BJ (cell line): ENCODE measurements around the gene CRYBA1. TPM values are rescaled to one million over a fixed set of nuclear protein-coding genes. Genes with fewer than 3 reads are reported as not detected.
"Not testable (repeated sequence)": the region's sequence is repeated elsewhere in the genome, so short reads cannot be mapped to it uniquely, and the experiment has no call there.

Source experiments
- CTCF ChIA-PET: fragments of 350-600 bp; formaldehyde crosslinking; extraction: SDS; loops from one replicate; lab custom pipeline; 2021; ENCODE audit warnings: antibody characterized with exemption, inconsistent platforms; lab: Yijun Ruan, JAX
- POLR2A ChIA-PET: fragments of 300-600 bp; sonication (Branson Sonifier 250); formaldehyde crosslinking; extraction: SDS; loops from one replicate; lab custom pipeline; 2021; ENCODE audit warnings: antibody characterized with exemption; lab: Charles Lee
- DNase-seq: peaks from one replicate; pipeline ENCODE4 v3.0.0-alpha.2; 2011; ENCODE audit warnings: low read depth
- H3K27me3 ChIP-seq: 2 replicates; pipeline ENCODE4 v1.6.0; 2011; ENCODE audit warnings: low read length; ENCODE audit not compliant: control insufficient read depth, insufficient read depth
- H3K36me3 ChIP-seq: 2 replicates; pipeline ENCODE4 v1.5.1; 2011; ENCODE audit warnings: low read length; ENCODE audit not compliant: control insufficient read depth, insufficient read depth
- H3K4me3 ChIP-seq: 2 replicates; pipeline ENCODE4 v1.5.1; 2011; ENCODE audit warnings: low read depth, mild to moderate bottlenecking, control low read depth, low read length
- CTCF ChIP-seq: IDR thresholded peaks from 2 replicates; pipeline ENCODE4 v1.5.1; 2011; ENCODE audit warnings: low read depth, mild to moderate bottlenecking, control low read depth, inconsistent platforms, low read length, moderate library complexity; ENCODE audit not compliant: insufficient read depth
- polyA minus RNA-seq: library from RNA; depleted of rRNA, polyadenylated mRNA; stranded (reverse); fragments of >200 nt; gene quantifications from 2 replicates; pipeline ENCODE4 v1.2.3, GENCODE V29; 2011; rRNA and poly(A)+ RNA removed
- polyA plus RNA-seq: library from polyadenylated mRNA; depleted of rRNA; stranded (reverse); fragments of >200 nt; gene quantifications from 2 replicates; pipeline ENCODE4 v1.2.3, GENCODE V29; 2011; rRNA removed

CRYBA1 gene, protein sequence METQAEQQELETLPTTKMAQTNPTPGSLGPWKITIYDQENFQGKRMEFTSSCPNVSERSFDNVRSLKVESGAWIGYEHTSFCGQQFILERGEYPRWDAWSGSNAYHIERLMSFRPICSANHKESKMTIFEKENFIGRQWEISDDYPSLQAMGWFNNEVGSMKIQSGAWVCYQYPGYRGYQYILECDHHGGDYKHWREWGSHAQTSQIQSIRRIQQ
- polyA plus RNA-seq, result not detected in 2 replicates
- not detected in 2 replicates for polyA minus RNA-seq

DNA sequence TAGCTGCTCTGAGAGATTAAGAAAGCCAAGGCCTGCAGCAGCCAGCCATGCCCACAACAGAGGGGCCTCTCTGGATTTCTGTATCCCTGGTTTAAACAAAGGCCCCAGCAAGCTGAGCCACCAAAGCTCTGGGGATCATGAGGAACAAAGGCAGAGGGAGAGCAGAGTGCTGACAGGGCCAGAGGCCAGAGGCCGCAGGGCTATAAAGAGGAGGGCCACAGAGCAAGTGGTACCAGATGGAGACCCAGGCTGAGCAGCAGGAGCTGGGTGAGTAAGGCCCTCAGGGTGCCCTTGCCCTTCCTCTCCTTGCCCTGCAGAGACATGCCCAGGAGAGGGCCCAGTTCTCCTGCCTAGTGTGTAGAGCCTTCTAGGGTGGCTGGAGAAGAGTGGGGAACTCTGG is at the start of gene CRYBA1:
Gene CRYBA1, plus strand, starts transcription at position 232 of the 400 bp plus-strand sequence. Its CDS starts 5 bp downstream, at position 237.
- no peak for TF ChIP-seq CTCF
- POLR2A ChIA-PET, result no interaction called here
- H3K36me3 ChIP-seq, result no peaks in the 10 kb centered on the region
- H3K4me3 ChIP-seq, result no peak within 1 kb of the TSS
- no peaks in the 10 kb centered on the region for H3K27me3 ChIP-seq
- CTCF ChIA-PET, result interaction anchor here (0.9 to 1.4 kb wide), 3 partner anchors 9 to 98 kb away, joined by 3 to 5 read pairs (median 3); no protein-coding TSS in a partner anchor
- no peak for DNase-seq

- DNase-seq, result no peak
- Histone ChIP-seq H3K36me3 (no peaks in the 10 kb centered on the region), H3K27me3 (no peaks in the 10 kb centered on the region), H3K4me3 (no peak overlapping the region)
- no peak for TF ChIP-seq CTCF
- CTCF ChIA-PET, result interaction anchor here (1.1 to 1.7 kb wide), 4 partner anchors 10 to 74 kb away, joined by 3 to 5 read pairs (median 4); partner anchors contain the start of gene MYO18A
- POLR2A ChIA-PET, result no interaction called here
Observed at GRCh38 chr17:29197516-29198272, 49.0 kb upstream of the CRYBA1 start.

- H3K27me3 ChIP-seq, H3K4me3 ChIP-seq, H3K36me3 ChIP-seq, DNase-seq, POLR2A ChIA-PET: not testable (repeated sequence)
- CTCF ChIA-PET, result interaction anchor here (1.1 to 1.8 kb wide), 4 partner anchors 9 to 80 kb away, joined by 3 to 6 read pairs (median 4); no protein-coding TSS in a partner anchor
Observed at GRCh38 chr17:29204068-29204804, 42.4 kb upstream of the CRYBA1 start.

- ChIA-PET POLR2A (no interaction called here), CTCF (interaction anchor here (1.2 to 3.6 kb wide), 5 partner anchors 10 to 252 kb away, joined by 3 to 21 read pairs (median 3); no protein-coding TSS in a partner anchor)
- TF ChIP-seq CTCF, result no peak
- no peak overlapping the region for H3K4me3 ChIP-seq
- DNase-seq, result no peak
- no peaks in the 10 kb centered on the region for H3K36me3 ChIP-seq
- no peaks in the 10 kb centered on the region for H3K27me3 ChIP-seq
Observed at GRCh38 chr17:29205047-29205446, 41.6 kb upstream of the CRYBA1 start.

- TF ChIP-seq CTCF, result no peak
- Histone ChIP-seq H3K36me3 (no peaks in the 10 kb centered on the region), H3K4me3 (no peak overlapping the region), H3K27me3 (no peaks in the 10 kb centered on the region)
- ChIA-PET POLR2A (no interaction called here), CTCF (interaction anchor here (0.8 to 3.6 kb wide), 7 partner anchors 10 to 59 kb away, joined by 3 to 21 read pairs (median 4); partner anchors contain the start of gene MYO18A)
- no peak for DNase-seq
Observed at GRCh38 chr17:29207975-29208374, 38.7 kb upstream of the CRYBA1 start.
